NCI-H82 (cell line): ENCODE data around the gene LRP8.

Experiments used
- DNase-seq: peaks from one replicate; lab custom pipeline; 2025; lab: John Stamatoyannopoulos, UW

LRP8 gene

DNA sequence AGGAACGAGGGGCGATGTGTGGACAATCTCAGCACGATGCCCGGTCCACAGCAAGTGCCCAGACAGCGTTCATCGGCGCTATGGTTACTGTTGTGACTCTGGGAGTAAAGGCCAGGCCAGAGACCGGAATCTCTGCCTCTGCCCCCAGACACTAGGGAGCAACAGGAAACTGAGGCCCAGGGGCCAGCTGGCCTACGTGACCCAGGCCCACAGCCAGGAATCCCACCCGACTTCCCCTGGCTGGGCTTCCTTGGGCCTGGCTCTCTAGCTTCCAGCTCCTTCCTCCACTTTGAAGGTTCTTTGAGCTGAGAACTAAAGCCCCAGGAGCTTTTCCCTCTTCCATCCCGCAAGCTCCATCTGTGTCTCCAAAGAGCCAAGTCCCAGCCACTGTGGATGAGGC, 4.6 kb downstream of the LRP8 start:
- no peak for DNase-seq

- peak; percentile 97 for DNase-seq
Measured at GRCh38 chr1:53321776-53322602, 5.9 kb downstream of the LRP8 start.

- DNase-seq, result peak; percentile 68
Measured at GRCh38 chr1:53321366-53321765, 6.5 kb downstream of the LRP8 start.

DNA sequence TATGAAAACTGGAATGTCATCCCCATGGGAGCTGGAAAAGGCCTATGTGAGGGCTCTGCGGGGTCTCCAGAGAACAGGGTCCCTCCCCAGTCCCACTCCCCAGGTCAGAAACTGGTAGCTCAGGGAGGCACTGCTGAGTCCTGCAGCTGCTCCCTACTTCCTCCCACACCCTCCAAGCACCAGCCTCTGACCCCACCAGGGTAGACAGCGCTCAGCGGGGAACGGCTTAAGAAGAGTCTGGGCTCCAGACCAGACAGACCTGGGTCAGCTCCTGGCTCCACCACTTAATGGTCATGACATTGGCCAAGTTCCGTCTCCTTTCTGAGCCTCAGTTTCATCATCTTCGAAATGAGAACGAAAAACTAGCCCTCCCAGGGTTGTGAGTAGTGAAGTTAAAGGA, 7.2 kb downstream of the LRP8 start:
- no peak for DNase-seq

- peak; percentile 95 for DNase-seq
Measured at GRCh38 chr1:53319296-53320101, 8.4 kb downstream of the LRP8 start.

GRCh38 chr1:53317646-53318539, 10.0 kb downstream of the LRP8 start:
- no peak for DNase-seq

- DNase-seq, result peak; percentile 91
Measured at GRCh38 chr1:53316766-53317581, 10.9 kb downstream of the LRP8 start.

DNA sequence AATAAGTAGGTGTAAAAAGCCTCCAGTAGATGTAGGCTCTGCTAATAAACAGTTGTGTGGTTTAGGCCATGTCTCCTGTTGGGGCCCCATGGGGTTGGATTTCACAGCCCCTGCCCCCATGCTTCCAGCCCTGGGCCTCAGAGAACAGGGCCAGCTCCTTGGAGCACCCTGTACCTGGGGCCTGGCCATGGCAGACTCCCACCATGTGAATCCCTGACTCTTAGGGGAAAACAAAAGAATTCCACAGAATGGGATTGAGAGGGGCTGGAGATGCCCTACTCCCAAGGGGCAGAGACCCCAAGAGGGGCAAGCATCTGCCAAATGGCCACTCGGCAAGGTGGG, 11.5 kb downstream of the LRP8 start:
- no peak for DNase-seq

DNA sequence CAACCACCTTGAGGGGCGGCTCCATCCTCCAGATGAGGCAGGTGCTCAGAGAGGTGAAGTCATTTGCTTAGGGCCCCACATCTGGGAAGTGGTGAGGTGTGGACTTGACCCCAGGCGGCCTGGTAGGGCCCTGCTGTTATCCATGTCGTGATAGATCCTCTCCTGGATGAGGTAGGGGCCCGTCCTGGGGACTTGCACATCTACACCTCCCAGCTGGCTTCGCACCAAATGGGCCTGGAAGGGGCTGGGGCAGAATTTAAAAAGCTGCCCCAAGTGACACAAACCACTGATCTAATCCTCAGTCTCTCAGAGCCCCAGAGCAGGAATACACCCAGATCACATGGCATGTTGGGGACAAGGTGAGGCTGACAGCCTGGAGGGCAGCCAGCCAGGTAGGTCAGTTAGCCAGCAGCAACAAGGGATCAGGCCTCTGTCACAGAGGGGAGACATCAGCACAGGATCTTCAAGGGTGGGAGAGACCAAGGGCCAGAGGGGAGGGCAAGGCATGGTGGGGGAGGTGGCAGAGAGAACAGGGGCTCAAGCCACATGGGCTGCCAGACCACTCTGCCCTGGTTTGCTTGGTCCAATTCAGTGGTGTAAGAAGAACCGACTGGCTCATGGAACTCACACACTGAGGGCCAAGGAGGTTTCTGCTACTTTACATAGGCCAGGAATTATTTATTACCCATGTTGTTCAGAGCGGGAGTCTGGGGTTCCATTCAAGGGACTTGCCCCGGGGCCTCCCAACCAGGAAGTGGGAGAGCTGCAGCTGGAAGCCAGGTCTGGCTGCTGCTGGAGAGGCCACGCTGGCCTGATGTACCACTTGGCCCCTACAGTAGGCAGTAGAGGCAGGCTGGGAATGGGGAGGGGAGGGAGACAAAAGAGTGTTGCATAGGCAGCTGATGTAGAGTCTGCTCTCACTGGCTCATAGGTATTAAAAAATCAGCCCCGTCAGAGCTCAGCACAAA, 12.1 kb downstream of the LRP8 start:
- peak; percentile 57 for DNase-seq

DNA sequence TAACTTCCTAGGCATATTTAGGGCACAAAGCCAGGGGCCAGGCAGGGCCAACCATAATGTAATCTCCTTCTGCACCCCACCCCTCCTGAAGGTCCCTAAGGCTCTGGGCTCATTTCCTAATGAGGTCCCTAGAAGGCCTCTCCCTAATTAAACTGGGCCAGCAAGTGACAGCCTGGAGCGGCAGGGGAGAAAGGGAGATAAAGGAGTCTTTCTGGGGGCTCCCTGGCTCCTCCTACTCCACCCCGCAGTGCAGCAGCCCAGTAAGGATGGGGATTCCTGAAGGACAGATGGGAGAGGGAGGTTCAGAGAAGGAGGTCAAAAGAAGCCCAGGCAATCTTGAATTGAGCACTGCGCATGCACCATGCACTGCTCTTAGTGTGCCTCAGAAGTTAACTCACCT, 12.8 kb downstream of the LRP8 start:
- no peak for DNase-seq

GRCh38 chr1:53314606-53315005, 13.3 kb downstream of the LRP8 start:
- no peak for DNase-seq

GRCh38 chr1:53314096-53314495, 13.8 kb downstream of the LRP8 start:
- no peak for DNase-seq

DNA sequence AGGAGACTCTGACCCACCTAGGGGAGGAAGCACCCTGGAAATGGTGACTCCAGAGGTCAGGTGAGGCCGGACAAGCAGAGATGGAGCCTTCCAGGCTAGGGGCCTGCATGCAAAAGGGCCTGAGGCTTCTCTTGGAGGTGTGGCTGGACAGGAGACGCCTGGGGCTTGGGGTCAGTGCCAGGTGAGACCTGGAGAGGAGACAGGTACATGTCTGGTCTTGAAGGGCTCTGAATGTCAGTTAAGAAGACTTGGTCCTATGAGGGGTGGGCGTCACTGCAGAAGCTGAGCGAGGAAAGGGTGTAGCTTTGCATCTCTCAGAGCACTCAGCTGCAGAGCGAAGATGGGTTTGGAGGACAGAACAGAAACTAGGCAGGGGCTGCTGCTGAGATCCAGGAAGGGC, 14.3 kb downstream of the LRP8 start:
- DNase-seq, result no peak

DNA sequence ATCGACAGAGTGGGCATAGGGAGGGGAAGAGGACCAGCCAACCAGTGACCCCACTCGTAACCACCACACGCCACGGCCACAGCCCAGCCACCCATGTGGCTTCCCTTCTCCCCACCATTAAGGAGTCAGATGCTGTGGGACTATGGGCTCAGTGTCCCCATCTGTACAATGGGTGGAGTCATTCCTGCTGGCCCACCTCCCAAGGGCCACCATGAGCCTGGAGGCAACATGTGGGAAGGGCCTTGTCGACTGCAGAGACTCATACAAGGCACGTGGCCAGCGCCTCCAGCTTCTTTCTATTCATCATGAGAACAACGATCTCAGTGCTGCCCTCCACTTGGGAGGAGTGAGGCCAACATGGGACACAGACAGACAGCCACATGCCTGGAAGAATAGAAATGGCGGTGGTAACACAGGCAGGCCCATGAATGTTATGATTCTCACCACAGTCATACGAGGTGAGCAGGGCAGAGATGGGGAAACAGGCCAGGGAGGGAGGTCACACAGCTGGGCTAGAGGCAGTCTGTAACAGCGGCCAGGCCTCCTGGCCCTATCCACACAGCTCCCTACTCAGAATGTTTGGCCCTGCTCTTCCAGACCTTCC, 16.1 kb downstream of the LRP8 start:
- DNase-seq, result no peak

GRCh38 chr1:53310847-53311681, 16.8 kb downstream of the LRP8 start:
- DNase-seq, result peak; percentile 62

DNA sequence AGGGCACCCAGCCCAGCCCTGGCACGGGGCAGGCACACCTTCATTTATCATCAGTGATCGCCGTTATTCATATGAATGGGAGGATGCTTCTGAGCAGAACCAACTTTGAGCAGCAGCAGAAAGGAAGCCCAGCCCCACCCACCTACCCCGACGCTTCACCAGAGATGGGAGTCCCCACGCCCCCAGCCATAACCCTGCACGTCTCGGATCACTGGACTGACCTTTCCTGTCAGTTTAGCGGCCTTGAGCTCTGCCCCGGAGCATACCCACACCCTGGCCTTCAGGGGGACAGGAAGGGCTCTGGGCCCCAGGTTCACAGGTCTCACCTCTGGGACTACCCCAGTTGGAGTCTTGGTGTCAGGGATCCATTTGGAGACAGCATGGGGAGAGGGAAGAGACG, 18.1 kb downstream of the LRP8 start:
- DNase-seq, result no peak

DNA sequence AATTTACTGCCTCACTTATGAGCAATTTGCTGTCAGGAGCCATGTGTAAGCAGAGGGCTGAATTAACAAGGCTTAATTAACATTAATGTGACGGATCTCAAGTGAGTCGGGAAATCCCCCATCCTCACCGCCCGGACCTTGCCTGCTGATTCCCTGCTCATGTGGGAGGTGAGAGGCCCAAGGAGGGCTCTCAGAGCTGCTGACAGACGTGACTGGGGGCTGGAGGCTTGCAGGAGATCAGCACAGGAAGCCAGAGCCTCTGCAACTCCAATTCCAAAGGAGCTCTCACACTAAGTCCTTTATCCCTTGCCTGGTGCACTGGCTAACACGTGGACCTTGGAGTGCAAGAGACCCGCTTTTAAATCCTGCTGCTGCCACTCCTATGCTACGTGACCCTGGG, 19.4 kb downstream of the LRP8 start:
- DNase-seq, result peak; percentile 96

DNA sequence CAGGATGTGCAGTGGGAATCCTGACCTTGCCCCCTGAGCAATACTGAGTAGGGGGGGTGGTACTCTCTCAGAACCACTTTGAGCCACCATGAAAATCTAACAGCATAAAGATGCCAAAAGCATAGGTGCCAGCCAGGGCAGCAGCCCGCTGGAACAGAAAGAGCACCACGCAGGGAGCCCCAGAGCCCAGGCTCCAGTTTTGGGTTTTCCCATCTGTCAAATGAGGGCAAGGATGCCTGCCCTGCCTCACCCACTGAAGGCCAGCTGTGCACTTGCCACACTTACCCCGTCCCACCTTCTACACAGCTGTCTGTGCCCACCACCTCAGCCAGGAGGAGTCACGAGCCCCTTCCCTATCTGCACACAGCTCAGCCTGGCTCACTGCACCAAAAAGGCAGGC, 20.8 kb downstream of the LRP8 start:
- DNase-seq, result no peak

- no peak for DNase-seq
Measured at GRCh38 chr1:53306168-53306567, 21.7 kb downstream of the LRP8 start.
